ENCODE results near the gene FCER1G.
A peak's percentile ranks its signal among the peaks of the same experiment; 100 is the strongest.

FCER1G gene

GRCh38 chr1:161189036-161189435 lies 26.1 kb upstream of the FCER1G start:
- no peak for DNase-seq

- DNase-seq = no peak
Observed at GRCh38 chr1:161190962-161191521, 24.1 kb upstream of the FCER1G start.

GRCh38 chr1:161191971-161192370 lies 23.1 kb upstream of the FCER1G start:
- DNase-seq = no peak

- DNase-seq = peak; percentile 85
Observed at GRCh38 chr1:161192476-161193465, 22.3 kb upstream of the FCER1G start.

- no peak for DNase-seq
Observed at GRCh38 chr1:161193561-161194235, 21.4 kb upstream of the FCER1G start.

- no peak for DNase-seq
Observed at GRCh38 chr1:161195171-161195570, 19.9 kb upstream of the FCER1G start.

GRCh38 chr1:161196111-161196510 lies 19.0 kb upstream of the FCER1G start:
- DNase-seq = no peak

- DNase-seq = no peak
Observed at GRCh38 chr1:161196521-161197451, 18.3 kb upstream of the FCER1G start.

GRCh38 chr1:161197560-161198193 lies 17.4 kb upstream of the FCER1G start:
- no peak for DNase-seq

- DNase-seq = peak; percentile 27
Observed at GRCh38 chr1:161198194-161198896, 16.8 kb upstream of the FCER1G start.

- DNase-seq = no peak
Observed at GRCh38 chr1:161198897-161199431, 16.1 kb upstream of the FCER1G start, which contains the start of gene ADAMTS4. TSS of gene ADAMTS4 (minus strand) at chr1:161199054. CDS start at chr1:161198627, 427 bp downstream.

- DNase-seq = no peak
Observed at GRCh38 chr1:161199506-161200139, 15.5 kb upstream of the FCER1G start.

- no peak for DNase-seq
Observed at GRCh38 chr1:161200421-161200991, 14.6 kb upstream of the FCER1G start.

GRCh38 chr1:161200992-161201835 lies 13.9 kb upstream of the FCER1G start:
- DNase-seq = peak; percentile 36

GRCh38 chr1:161201836-161202712 lies 13.0 kb upstream of the FCER1G start, which contains the start of gene NDUFS2:
TSS of gene NDUFS2 (plus strand) at chr1:161202367. CDS start at chr1:161202386, 19 bp downstream.
- peak; percentile 100 for DNase-seq

- DNase-seq = no peak
Observed at GRCh38 chr1:161206411-161207140, 8.5 kb upstream of the FCER1G start.

- no peak for DNase-seq
Observed at GRCh38 chr1:161207173-161207572, 7.9 kb upstream of the FCER1G start.
